HEK293 (cell line): Measurements from ENCODE around the gene ARHGAP25.

Source experiments
- OVOL3 ChIP-seq: fragments of 450-650 bp; formaldehyde crosslinking; IDR thresholded peaks from 2 replicates; pipeline ENCODE4 v1.5.1; 2016; ENCODE audit warnings: missing biosample characterization, missing genetic modification characterization
- ZBTB7A ChIP-seq: fragments of 450-650 bp; formaldehyde crosslinking; IDR thresholded peaks from 2 replicates; pipeline ENCODE4 v1.5.1; 2016; ENCODE audit warnings: low read depth, missing biosample characterization, missing genetic modification characterization
- ZFP69B ChIP-seq: fragments of 450-650 bp; formaldehyde crosslinking; IDR thresholded peaks from 2 replicates; pipeline ENCODE4 v1.5.1; 2016; ENCODE audit warnings: missing biosample characterization, missing genetic modification characterization
- ZNF274 ChIP-seq, 2 experiments: fragments of 200-500 bp in 1 of 2; fragments of 450-650 bp in 1 of 2; sonication (Bioruptor generic) in 1 of 2; formaldehyde crosslinking in 1 of 2; IDR thresholded peaks; 2 replicates each; pipeline versions ENCODE4 v1.5.1 to v1.6.1; 2014 to 2016; ENCODE audit warnings: borderline replicate concordance in 1 of 2, inconsistent platforms in 1 of 2, low read length in 1 of 2, missing biosample characterization in 1 of 2, missing genetic modification characterization in 1 of 2
- ZNF423 ChIP-seq: fragments of 450-650 bp; formaldehyde crosslinking; IDR thresholded peaks from 2 replicates; pipeline ENCODE4 v1.5.1; 2016; ENCODE audit warnings: missing biosample characterization, missing genetic modification characterization
- ZNF621 ChIP-seq: fragments of 450-650 bp; formaldehyde crosslinking; IDR thresholded peaks from 2 replicates; pipeline ENCODE4 v1.5.1; 2017; ENCODE audit warnings: missing biosample characterization, missing genetic modification characterization
- ZNF629 ChIP-seq: fragments of 450-650 bp; formaldehyde crosslinking; IDR thresholded peaks from 2 replicates; pipeline ENCODE4 v1.5.1; 2017; ENCODE audit warnings: missing biosample characterization, missing genetic modification characterization
- ZNF670 ChIP-seq: fragments of 450-650 bp; formaldehyde crosslinking; IDR thresholded peaks from 2 replicates; pipeline ENCODE4 v1.5.1; 2016; ENCODE audit warnings: missing biosample characterization, missing genetic modification characterization, low read depth
- TF ChIP-seq, protein P1 (sequence below): fragments of 450-650 bp; formaldehyde crosslinking; IDR thresholded peaks from 2 replicates; pipeline ENCODE4 v1.5.1; 2016; ENCODE audit warnings: missing biosample characterization, missing genetic modification characterization

- TF ChIP-seq ZNF423 (no peak), ZFP69B (tag by site-specific recombination) (no peak), OVOL3 (tag by site-specific recombination) (no peak), ZBTB7A (no peak), ZNF621 (tag by site-specific recombination) (no peak), ZNF629 (no peak), ZNF274 (IDR thresholded peaks at IDR 0.05; ENCODE audit: low read length) (no peak), ZNF274 (tag by site-specific recombination; IDR thresholded peaks at IDR 0.05; ENCODE audit: borderline replicate concordance) (no peak), ZNF670 (tag by site-specific recombination) (no peak)
- TF ChIP-seq, protein P1, sequence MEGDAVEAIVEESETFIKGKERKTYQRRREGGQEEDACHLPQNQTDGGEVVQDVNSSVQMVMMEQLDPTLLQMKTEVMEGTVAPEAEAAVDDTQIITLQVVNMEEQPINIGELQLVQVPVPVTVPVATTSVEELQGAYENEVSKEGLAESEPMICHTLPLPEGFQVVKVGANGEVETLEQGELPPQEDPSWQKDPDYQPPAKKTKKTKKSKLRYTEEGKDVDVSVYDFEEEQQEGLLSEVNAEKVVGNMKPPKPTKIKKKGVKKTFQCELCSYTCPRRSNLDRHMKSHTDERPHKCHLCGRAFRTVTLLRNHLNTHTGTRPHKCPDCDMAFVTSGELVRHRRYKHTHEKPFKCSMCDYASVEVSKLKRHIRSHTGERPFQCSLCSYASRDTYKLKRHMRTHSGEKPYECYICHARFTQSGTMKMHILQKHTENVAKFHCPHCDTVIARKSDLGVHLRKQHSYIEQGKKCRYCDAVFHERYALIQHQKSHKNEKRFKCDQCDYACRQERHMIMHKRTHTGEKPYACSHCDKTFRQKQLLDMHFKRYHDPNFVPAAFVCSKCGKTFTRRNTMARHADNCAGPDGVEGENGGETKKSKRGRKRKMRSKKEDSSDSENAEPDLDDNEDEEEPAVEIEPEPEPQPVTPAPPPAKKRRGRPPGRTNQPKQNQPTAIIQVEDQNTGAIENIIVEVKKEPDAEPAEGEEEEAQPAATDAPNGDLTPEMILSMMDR (tag by site-specific recombination) = no peak
These were observed 72.0 kb downstream of the ARHGAP25 start for GRCh38 chr2:68806511-68807109.
